Activated CD4-positive, alpha-beta T cell treated with anti-CD3 and anti-CD28 coated beads, Interleukin-2, amount 50 U/mL, for 1 hour (primary cell): ENCODE measurements around the gene DNAH11.
"Not testable (repeated sequence)": the region's sequence is repeated elsewhere in the genome, so short reads cannot be mapped to it uniquely, and the experiment has no call there.

Experiments
- DNase-seq: peaks from one replicate; pipeline ENCODE4 v3.0.0-alpha.2; 2020

The DNAH11 gene

DNA sequence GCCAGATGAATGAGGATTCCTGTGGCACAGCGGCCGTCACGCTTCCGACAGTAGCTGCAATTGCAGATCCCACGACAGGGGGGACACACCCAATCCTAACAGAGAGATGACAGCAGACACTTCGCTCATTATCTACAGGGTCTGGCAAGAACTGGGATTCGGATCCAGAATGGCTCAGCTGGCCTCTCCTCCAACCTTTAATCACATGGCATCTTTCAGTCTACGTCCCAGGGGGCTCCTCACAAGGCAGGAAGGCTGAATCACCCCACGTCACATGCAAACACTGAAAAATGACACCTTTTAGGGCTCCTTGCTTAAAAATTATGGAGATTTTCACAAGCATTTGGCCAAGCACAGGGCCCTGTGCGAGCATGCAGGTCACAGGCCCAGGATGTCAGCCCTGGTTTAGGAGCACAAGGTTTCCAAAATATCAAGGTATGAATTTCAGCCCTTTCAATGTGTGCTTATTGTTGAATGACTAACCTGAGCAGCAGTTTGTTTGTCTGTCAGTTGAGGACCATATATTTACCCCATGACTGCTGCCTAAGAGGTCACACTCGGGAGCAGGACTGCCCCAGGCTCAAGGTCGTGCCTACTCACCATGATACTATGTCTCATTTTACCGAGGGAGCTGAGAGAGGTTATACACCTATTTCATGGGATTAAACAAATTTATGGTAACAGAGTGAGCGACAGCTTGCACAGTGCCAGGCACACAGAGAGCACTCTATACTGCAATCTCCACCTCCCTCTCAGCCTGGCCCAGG, 360.4 kb downstream of the DNAH11 start:
- no peak for DNase-seq

DNA sequence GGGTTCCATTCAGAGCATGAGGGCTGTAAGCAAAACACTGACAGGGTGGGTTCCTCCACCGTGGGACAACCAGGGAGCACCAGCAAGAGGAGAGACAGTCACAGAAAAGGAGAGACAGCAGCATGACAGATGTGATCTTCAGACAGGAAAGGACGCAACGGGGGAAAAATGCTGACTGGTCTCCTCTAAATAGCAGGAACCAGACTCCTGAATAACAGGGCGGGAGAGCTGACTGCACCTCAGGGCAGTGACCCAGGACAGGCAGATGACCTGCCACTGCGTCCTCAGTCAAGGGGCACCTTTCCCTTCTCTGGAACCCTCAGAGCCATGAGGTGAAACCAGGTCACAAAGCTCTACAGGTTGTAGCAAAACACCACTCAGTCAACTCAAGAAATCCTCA, 365.9 kb downstream of the DNAH11 start:
- no peak for DNase-seq

- no peak for DNase-seq
Observed at GRCh38 chr7:21910253-21910652, 367.4 kb downstream of the DNAH11 start.

DNA sequence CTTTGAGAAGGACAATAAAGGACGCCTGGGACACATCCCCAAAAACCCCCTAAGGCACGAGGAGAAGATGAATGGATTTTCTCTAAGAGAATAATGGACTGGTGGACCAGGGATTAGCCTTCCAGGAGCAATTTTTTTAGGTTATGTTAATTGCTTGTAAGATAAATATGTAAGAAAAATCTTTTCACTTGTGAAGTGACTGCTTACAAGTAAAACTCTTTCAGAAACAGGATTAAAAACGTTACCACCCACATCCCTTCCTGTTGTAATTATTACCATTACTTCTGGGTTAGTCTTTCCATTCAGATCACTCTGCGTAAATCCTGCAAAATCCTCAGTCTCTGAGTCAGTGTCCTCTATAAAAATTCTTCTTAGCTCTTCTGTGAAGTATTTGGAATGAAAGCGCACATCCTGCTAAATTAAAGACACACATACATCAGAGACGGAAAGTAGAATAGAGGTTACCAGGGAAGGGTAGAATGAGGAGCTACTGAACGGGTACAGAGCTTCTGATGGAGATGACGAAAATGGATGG, 368.6 kb downstream of the DNAH11 start:
- DNase-seq: no peak

DNA sequence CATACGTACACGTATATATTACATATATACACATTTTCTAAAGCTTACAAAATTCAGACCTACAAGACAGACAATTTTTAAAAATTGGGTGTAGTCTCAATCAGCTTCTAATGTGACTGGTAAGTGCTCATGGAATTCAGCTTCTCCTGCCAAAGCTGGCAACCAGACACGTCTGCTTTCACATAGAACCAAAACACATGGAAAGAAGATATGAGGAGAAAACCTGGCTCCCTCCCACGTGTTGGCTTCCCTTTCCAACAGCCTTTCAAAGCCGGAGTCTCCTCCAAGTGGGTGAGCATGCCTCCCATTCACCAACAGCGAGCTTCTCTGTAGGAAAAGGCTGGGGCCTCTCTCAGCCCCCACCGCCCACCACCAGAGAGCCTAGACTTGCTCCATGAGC, 369.5 kb downstream of the DNAH11 start:
- DNase-seq: no peak

DNA sequence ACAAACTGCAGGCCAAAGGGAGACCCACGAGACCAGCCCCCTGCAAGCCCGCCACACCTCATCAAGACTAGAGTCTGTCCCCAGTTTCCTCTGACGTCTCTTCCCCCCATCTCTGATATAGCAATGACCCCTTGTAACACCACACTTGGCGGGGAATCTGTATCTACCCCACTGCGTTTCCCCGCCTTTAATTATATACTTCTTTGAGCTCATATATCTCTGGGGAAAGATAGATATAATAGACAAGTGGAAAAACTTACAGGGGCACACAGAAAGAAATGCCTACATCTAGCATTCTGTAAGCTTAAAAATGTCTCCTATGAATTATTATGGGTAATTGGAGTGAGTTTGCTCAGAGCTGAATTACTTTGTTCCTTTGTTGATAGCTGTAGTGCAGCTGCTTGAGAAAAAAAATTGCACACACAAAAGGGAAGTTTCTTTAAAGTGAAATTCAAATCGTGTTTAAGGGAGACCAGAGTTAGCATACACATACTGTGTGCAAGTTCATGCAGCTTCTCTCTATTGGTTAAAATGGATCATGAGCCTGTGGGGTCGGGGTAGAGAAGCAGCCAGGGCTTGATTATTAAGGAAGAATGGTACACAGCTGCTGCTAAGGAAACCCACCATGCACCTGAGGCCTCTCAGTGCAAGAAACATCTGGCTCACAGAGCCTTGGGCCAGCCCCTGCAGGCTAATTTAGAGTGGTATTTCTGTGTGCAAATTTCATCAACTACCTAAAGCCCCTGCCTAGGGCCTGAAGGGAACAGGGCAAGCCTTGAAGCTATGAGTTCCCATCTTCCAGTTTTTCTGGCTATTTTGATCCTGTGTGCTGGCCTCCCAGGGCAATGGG, 370.3 kb downstream of the DNAH11 start:
- DNase-seq: no peak

- no peak for DNase-seq
Observed at GRCh38 chr7:21914671-21915070, 371.8 kb downstream of the DNAH11 start.

GRCh38 chr7:21915140-21915539, 372.3 kb downstream of the DNAH11 start:
- DNase-seq: no peak

DNA sequence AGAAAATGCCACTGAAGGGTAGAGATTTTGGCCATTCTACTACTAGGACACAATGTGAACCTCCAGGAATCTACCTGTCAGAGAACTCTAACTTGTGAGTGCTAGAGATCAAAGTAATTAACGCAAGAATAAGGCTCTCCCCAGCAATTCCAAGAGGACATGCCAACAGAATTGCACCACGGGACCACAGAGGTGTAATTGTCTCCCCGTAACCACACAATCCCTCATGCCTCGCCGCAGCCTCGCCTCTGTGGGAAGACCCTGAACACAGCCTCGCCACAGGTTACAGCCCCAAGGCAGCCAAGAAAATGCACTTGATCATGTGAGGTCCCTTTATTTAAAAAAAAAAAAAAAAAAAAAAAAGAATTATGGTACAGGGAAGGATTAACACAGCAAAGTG, 373.3 kb downstream of the DNAH11 start:
- no peak for DNase-seq

GRCh38 chr7:21916629-21917028, 373.8 kb downstream of the DNAH11 start:
- no peak for DNase-seq

DNA sequence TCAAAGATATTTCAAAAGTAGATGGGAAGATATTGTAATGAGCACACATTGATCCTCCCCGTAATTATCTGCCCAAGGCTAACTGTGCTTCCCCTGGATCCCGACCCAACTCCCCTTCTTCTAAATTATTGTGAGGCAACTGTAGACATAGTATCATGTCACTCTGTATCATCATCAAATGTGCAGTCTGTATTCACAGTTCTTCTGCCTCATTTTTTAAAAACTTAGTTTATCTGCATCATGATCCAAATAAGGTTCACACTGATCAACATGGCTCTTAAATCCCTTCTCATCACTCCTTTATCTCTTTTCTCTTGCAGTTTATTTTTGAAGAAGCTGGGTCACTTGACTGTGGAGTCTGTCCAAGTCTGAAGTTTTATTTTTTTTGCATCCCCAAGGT, 375.4 kb downstream of the DNAH11 start:
- DNase-seq: no peak

DNA sequence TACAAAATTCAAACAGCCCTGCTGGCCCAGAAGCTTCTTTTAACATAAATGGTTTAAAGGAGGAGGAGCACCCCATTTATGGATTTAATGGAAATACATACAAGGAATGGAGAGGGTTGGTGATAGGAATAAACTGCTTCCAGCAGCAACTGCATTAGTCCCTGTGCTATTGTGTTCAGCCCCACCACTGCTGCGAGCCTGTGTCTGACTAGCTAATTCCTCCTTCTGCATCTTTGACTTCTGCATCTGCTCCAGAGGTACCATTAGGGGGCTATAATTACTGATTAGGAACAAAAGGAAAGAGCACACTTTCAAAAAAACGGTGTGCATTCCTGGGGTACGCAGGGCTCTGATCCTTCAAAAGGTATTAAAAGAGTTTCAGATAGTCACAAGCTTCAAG, 378.1 kb downstream of the DNAH11 start:
- no peak for DNase-seq

- DNase-seq: no peak
Observed at GRCh38 chr7:21922605-21923004, 379.8 kb downstream of the DNAH11 start.

DNA sequence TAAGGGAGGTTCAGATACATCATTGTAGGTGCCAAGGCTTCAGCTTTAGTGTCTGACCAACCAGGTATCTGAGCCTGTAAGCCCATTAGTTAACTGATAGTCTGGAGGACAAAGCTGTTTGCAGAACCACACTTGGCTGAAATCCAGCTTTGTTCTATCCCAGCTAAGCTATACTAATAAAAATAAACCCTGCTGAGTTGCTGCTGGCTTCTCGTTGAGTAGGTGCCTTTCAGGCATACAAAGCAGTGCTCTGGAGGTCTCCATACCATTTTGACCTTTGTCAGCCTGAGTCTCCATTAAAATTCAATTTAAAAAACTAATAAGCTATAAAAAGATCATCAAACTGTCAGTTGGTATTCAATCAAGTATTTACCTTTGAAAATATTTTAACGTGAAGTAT, 380.8 kb downstream of the DNAH11 start:
- no peak for DNase-seq

DNA sequence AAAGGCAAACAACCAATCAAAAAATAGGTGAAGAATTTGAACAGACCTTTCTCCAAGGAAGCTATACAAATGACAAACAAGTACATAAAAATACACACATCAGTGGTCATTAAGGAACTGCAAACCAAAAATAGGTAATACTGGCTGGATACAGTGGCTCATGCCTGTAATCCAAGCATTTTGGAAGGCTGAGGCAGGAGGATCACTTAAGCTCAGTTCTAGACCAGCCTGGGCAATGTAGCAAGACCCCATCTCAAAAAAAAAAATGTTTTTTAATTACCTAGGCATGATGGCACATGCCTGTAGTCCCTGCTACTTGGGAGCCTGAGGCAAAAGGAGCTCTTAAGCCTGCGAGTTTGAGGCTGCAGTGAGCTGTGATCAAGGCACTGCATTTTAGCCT, 383.6 kb downstream of the DNAH11 start:
- no peak for DNase-seq

- no peak for DNase-seq
Observed at GRCh38 chr7:21927693-21928092, 384.9 kb downstream of the DNAH11 start.

DNA sequence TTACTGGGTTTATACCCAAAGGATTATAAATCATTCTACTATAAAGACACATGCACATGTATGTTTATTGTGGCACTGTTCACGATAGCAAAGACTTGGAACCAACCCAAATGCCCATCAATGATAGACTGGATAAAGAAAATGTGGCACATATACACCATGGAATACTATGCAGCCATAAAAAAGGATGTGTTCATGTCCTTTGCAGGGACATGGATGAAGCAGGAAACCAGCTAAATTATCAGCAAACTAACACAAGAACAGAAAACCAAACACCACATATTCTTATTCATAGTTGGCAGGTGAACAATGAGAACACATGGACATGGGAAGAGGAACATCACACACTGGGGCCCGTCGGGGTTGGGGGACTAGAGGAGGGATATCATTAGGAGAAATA, 390.5 kb downstream of the DNAH11 start:
- DNase-seq: not testable (repeated sequence)

DNA sequence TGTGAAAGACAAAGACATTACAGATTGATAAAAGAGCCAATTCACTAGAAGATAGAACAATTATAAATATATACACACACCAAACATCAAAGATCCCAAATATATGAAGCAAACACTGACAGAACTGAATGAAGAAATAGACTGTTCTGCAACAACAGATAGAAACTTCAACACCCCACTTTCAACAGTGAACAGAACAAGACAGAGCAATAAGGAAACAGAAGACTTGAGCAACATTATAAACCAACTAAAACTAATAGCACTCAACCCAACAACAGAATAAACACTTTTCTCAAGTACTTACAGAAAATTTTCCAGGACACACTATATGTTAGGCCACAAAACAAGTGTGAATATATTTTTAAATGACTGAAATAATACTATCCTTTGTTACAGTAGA, 392.0 kb downstream of the DNAH11 start:
- DNase-seq: no peak

GRCh38 chr7:21938463-21938862, 395.6 kb downstream of the DNAH11 start:
- no peak for DNase-seq

GRCh38 chr7:21939136-21939857, 396.5 kb downstream of the DNAH11 start:
- no peak for DNase-seq

GRCh38 chr7:21939858-21940372, 397.1 kb downstream of the DNAH11 start:
- no peak for DNase-seq

DNA sequence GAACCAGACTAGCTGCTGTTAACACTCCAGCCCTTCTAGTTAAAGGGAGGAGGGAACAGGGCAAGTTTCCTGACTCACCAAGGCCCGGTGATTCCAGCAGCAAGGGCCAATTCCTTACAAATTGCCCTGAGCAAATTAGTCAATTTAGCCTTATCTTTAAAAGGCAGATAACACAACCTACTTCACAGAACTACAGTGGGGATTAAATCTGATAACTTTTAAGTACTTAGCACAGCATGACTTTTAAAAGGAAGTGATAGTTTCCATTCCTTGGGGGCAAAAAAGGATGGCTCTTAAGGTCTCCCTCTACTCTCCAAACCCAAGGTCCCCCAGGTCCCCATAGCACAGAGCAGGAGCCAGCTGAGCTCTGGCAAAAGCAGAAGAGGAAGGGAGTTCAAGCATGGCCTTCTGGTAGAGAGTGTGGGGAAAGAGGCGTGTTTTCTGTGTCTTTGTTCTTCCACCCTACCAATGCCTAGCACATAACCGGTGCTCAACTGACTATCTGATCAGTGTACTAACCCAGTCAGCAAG, 398.8 kb downstream of the DNAH11 start:
- no peak for DNase-seq

- no peak for DNase-seq
Observed at GRCh38 chr7:21942955-21943354, 400.1 kb downstream of the DNAH11 start.
